Measurements from ENCODE around the gene ACSL3.
"Not testable (repeated sequence)": the region's sequence is repeated elsewhere in the genome, so short reads cannot be mapped to it uniquely, and the experiment has no call there.

ACSL3 gene

GRCh38 chr2:222864296-222864695, 3.5 kb downstream of the ACSL3 start:
- TF ChIP-seq, protein P1, sequence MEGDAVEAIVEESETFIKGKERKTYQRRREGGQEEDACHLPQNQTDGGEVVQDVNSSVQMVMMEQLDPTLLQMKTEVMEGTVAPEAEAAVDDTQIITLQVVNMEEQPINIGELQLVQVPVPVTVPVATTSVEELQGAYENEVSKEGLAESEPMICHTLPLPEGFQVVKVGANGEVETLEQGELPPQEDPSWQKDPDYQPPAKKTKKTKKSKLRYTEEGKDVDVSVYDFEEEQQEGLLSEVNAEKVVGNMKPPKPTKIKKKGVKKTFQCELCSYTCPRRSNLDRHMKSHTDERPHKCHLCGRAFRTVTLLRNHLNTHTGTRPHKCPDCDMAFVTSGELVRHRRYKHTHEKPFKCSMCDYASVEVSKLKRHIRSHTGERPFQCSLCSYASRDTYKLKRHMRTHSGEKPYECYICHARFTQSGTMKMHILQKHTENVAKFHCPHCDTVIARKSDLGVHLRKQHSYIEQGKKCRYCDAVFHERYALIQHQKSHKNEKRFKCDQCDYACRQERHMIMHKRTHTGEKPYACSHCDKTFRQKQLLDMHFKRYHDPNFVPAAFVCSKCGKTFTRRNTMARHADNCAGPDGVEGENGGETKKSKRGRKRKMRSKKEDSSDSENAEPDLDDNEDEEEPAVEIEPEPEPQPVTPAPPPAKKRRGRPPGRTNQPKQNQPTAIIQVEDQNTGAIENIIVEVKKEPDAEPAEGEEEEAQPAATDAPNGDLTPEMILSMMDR (conservative IDR thresholded peaks at IDR 0.05; ENCODE audit: low read depth, low read length) = no peak
- no peak overlapping the region for H2AFZ ChIP-seq (ENCODE audit: low read depth)
- peaks cover 47% of the 10 kb centered on the region for H4K20me1 ChIP-seq (ENCODE audit: insufficient read depth)
- no peaks in the 10 kb centered on the region for H3K36me3 ChIP-seq (ENCODE audit: insufficient read depth)
- H3K9ac ChIP-seq = no peak overlapping the region
- H3K4me3 ChIP-seq (IDR thresholded peaks at IDR 0.05; ENCODE audit: insufficient read depth, low read depth, low read length) = no peak overlapping the region
- no peak overlapping the region for H3K27ac ChIP-seq
- peaks cover 56% of the 10 kb centered on the region for H3K4me1 ChIP-seq (ENCODE audit: low read depth, poor library complexity, severe bottlenecking)
- H3K27me3 ChIP-seq (ENCODE audit: insufficient read depth, low read depth) = no peaks in the 10 kb centered on the region
- peaks cover 77% of the 10 kb centered on the region for H3K79me2 ChIP-seq (ENCODE audit: insufficient read depth, low read depth)
- peak overlapping the region; percentile 77; the same call in 1 of the 2 replicates for H3K4me2 ChIP-seq

- Histone ChIP-seq H2AFZ (ENCODE audit: low read depth) (no peak overlapping the region), H3K4me3 (IDR thresholded peaks at IDR 0.05; ENCODE audit: insufficient read depth, low read depth, low read length) (no peak overlapping the region), H3K79me2 (ENCODE audit: insufficient read depth, low read depth) (peaks cover 87% of the 10 kb centered on the region), H3K9ac (no peak overlapping the region), H3K36me3 (ENCODE audit: insufficient read depth) (no peaks in the 10 kb centered on the region), H3K4me1 (ENCODE audit: low read depth, poor library complexity, severe bottlenecking) (peaks cover 47% of the 10 kb centered on the region), H3K4me2 (0 out of 2 replicates have a peak overlapping the region, but pooled peaks have one; percentile 77), H3K27ac (no peak overlapping the region), H3K27me3 (ENCODE audit: insufficient read depth, low read depth) (no peaks in the 10 kb centered on the region), H4K20me1 (ENCODE audit: insufficient read depth) (peaks cover 56% of the 10 kb centered on the region)
- TF ChIP-seq, protein P1 (conservative IDR thresholded peaks at IDR 0.05; ENCODE audit: low read depth, low read length) = no peak
These were observed 4.5 kb downstream of the ACSL3 start for GRCh38 chr2:222865301-222865700.

DNA sequence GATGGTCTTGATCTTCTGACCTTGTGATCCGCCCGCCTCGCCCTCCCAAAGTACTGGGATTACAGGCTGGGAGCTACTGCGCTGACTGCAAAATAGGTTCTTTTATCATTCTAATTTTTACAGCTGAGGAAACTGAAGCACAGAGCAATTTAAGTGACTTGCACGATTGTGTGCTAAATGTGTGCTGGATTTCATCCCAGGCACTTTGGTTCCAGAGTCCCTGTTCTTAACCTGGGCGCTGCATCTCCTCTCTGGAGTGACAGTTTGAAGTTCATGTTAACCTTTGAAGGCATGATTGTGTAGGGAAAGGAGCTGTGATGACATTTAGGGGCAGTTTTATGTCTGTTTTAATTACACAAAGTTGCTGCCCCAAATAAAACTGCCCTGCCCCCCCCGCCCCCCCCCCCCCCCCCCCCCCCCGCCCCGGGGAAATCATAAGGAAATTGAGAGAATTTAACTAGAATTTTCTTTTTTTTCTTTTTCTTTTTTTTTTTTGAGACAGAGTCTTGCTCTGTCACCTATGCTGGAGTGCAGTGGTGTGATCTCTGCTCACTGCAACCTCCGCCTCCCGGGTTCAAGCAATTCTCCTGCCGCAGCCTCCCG, 5.6 kb downstream of the ACSL3 start:
- peaks cover 67% of the 10 kb centered on the region for H4K20me1 ChIP-seq (ENCODE audit: insufficient read depth)

DNA sequence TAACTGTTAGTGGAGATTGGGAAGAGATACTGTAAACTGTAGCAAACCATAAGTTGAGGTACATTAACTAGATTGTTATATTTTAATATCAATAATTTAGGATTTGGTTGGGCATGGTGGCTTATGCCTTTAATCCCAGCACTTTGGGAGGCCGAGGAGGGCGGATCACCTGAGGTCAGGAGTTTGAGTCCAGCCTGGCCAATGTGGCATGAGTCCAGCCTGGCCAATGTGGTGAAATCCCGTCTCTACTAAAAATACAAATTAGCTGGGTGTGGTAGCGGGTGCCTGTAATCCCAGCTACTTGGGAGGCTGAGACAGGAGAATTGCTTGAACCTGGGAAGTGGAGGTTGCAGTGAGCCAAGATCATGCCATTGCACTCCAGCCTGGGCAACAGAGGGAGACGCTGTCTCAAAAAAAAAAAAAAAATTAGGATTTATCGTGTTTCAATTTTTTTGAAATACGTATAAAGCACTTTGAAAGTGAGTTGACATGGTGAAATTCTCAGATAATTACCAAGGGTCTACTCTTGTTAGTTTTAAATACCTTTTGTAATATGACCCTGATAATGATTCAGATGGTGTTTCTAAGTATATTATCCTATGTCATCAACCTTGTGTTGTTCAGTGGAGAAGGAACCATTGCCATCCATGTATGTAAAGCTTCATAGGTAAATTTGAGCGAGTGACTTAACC, 7.9 kb downstream of the ACSL3 start:
- Histone ChIP-seq H3K79me2 (ENCODE audit: insufficient read depth, low read depth) (peaks cover 97% of the 10 kb centered on the region), H4K20me1 (ENCODE audit: insufficient read depth) (peaks cover 49% of the 10 kb centered on the region), H3K4me1 (ENCODE audit: low read depth, poor library complexity, severe bottlenecking) (peaks cover 28% of the 10 kb centered on the region)
- H2AFZ ChIP-seq (ENCODE audit: low read depth); H3K4me3 ChIP-seq (IDR thresholded peaks at IDR 0.05; ENCODE audit: insufficient read depth, low read depth, low read length); H3K27ac ChIP-seq; H3K36me3 ChIP-seq (ENCODE audit: insufficient read depth); H3K27me3 ChIP-seq (ENCODE audit: insufficient read depth, low read depth); H3K9ac ChIP-seq; H3K4me2 ChIP-seq: not testable (repeated sequence)

More for the DNA sequence above, 5.6 kb downstream of the ACSL3 start:
- Histone ChIP-seq H3K9ac (no peak overlapping the region), H3K36me3 (ENCODE audit: insufficient read depth) (no peaks in the 10 kb centered on the region), H3K4me3 (IDR thresholded peaks at IDR 0.05; ENCODE audit: insufficient read depth, low read depth, low read length) (no peak overlapping the region), H3K4me1 (ENCODE audit: low read depth, poor library complexity, severe bottlenecking) (peaks cover 45% of the 10 kb centered on the region), H3K27me3 (ENCODE audit: insufficient read depth, low read depth) (no peaks in the 10 kb centered on the region), H3K79me2 (ENCODE audit: insufficient read depth, low read depth) (peaks cover 97% of the 10 kb centered on the region), H2AFZ (ENCODE audit: low read depth) (no peak overlapping the region), H3K4me2 (no peak overlapping the region), H3K27ac (no peak overlapping the region)
- TF ChIP-seq, protein P1 (conservative IDR thresholded peaks at IDR 0.05; ENCODE audit: low read depth, low read length) = no peak

DNA sequence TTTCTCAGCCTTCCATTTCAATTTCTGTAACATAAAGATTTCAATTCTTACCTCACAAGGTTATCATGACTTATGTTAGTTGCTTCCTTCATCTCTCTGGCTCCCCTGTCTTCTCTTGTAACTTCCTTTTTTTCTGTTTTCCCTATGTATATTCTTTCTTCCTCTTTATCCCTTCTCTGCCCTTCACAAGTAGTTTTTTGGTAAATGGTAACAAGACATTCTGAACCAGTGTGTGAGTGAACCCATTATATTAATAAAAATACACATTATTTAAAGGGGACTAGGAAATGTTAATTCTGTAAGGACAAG, 8.4 kb downstream of the ACSL3 start:
- peaks cover 44% of the 10 kb centered on the region for H4K20me1 ChIP-seq (ENCODE audit: insufficient read depth)
- no peaks in the 10 kb centered on the region for H3K27me3 ChIP-seq (ENCODE audit: insufficient read depth, low read depth)
- no peak overlapping the region for H2AFZ ChIP-seq (ENCODE audit: low read depth)
- H3K4me2 ChIP-seq = no peak overlapping the region
- TF ChIP-seq, protein P1 (conservative IDR thresholded peaks at IDR 0.05; ENCODE audit: low read depth, low read length) = no peak
- peaks cover 97% of the 10 kb centered on the region for H3K79me2 ChIP-seq (ENCODE audit: insufficient read depth, low read depth)
- H3K9ac ChIP-seq = no peak overlapping the region
- no peak overlapping the region for H3K4me3 ChIP-seq (IDR thresholded peaks at IDR 0.05; ENCODE audit: insufficient read depth, low read depth, low read length)
- H3K27ac ChIP-seq = no peak overlapping the region
- no peaks in the 10 kb centered on the region for H3K36me3 ChIP-seq (ENCODE audit: insufficient read depth)
- H3K4me1 ChIP-seq (ENCODE audit: low read depth, poor library complexity, severe bottlenecking) = peaks cover 23% of the 10 kb centered on the region

Measured in KMS-11 (cell line).